ENCODE measurements around the gene KRT85.
A peak's percentile ranks its signal among the peaks of the same experiment; 100 is the strongest.

The KRT85 gene

GRCh38 chr12:52394836-52395405 is 27.6 kb upstream of the KRT85 start:
- no peak for DNase-seq

- DNase-seq = no peak
Observed at GRCh38 chr12:52392465-52393007, 25.3 kb upstream of the KRT85 start.

- peak; percentile 55 to 90 (median 73) for DNase-seq
Observed at GRCh38 chr12:52391618-52392002, 24.3 kb upstream of the KRT85 start.

GRCh38 chr12:52390739-52391617 is 23.7 kb upstream of the KRT85 start:
- DNase-seq = peak in 1 of 3 experiments; percentile 34

- DNase-seq = no peak
Observed at GRCh38 chr12:52389313-52390207, 22.3 kb upstream of the KRT85 start.

GRCh38 chr12:52387859-52388258 is 20.6 kb upstream of the KRT85 start:
- no peak for DNase-seq

- DNase-seq = no peak
Observed at GRCh38 chr12:52385226-52385702, 18.0 kb upstream of the KRT85 start, which contains the start of gene KRT84. Gene KRT84, minus strand, starts transcription at chr12:52385652. Its CDS starts 67 bp downstream, at chr12:52385585.

GRCh38 chr12:52383331-52383730 is 16.1 kb upstream of the KRT85 start:
- no peak for DNase-seq

GRCh38 chr12:52382854-52383253 is 15.6 kb upstream of the KRT85 start:
- DNase-seq = no peak

GRCh38 chr12:52381206-52381605 is 13.9 kb upstream of the KRT85 start:
- no peak for DNase-seq

GRCh38 chr12:52380271-52380694 is 13.0 kb upstream of the KRT85 start:
- DNase-seq = peak in 2 of 3 experiments; percentile 32 to 39

GRCh38 chr12:52379536-52379935 is 12.3 kb upstream of the KRT85 start:
- no peak for DNase-seq

GRCh38 chr12:52378091-52378490 is 10.8 kb upstream of the KRT85 start:
- no peak for DNase-seq

- DNase-seq = no peak
Observed at GRCh38 chr12:52377266-52377665, 10.0 kb upstream of the KRT85 start.

GRCh38 chr12:52372216-52373154 is 5.2 kb upstream of the KRT85 start:
- DNase-seq = peak; percentile 69 to 88 (median 80)

GRCh38 chr12:52371716-52372115 is 4.4 kb upstream of the KRT85 start:
- DNase-seq = no peak

GRCh38 chr12:52370926-52371608 is 3.8 kb upstream of the KRT85 start:
- no peak for DNase-seq

- DNase-seq = no peak
Observed at GRCh38 chr12:52369809-52370208, 2.5 kb upstream of the KRT85 start.

- no peak for DNase-seq
Observed at GRCh38 chr12:52369211-52369610, 1.9 kb upstream of the KRT85 start.

GRCh38 chr12:52368508-52368907 is 1.2 kb upstream of the KRT85 start:
- DNase-seq = no peak

GRCh38 chr12:52367876-52368275 is 595 bp upstream of the KRT85 start:
- no peak for DNase-seq

All from NCI-H1417 (cell line).